PC-3 (cell line): ENCODE data around the gene LCE6A. TPM values are rescaled to one million over a fixed set of nuclear protein-coding genes. Genes with fewer than 3 reads are reported as not detected.
A peak's percentile ranks its signal among the peaks of the same experiment; 100 is the strongest.

ENCODE experiments used
- ATAC-seq: fragments of 200-7000 bp; cut with Tn5 transposase; 2 replicates; pipeline ENCODE4 v1.9.1; 2020; ENCODE audit warnings: mild to moderate bottlenecking, moderate library complexity
- BruUV-seq: library from RNA; stranded (reverse); fragments of 400-500 nt; replicated peaks from 2 replicates; lab custom pipeline; 2021; lab: Mats Ljungman, UMichigan
- CTCF ChIA-PET: fragments of 300-600 bp; sonication (Branson Sonifier 250); formaldehyde crosslinking; loops from one replicate; lab custom pipeline; 2022; ENCODE audit warnings: antibody characterized with exemption; lab: Charles Lee
- POLR2A ChIA-PET: fragments of 300-600 bp; sonication (Branson Sonifier 250); formaldehyde crosslinking; loops from one replicate; lab custom pipeline; 2022; ENCODE audit warnings: antibody characterized with exemption; ENCODE audit not compliant: unreplicated experiment; lab: Charles Lee
- DNase-seq: peaks from one replicate; pipeline ENCODE4 v3.0.0-alpha.2; 2015
- H2AFZ ChIP-seq: fragments of 300-600 bp; sonication (generic); 2 replicates; pipeline ENCODE4 v1.6.0; 2016; ENCODE audit warnings: antibody characterized with exemption, low read length
- H3F3A ChIP-seq: fragments of 300-600 bp; sonication (generic); one replicate; pipeline ENCODE4 v1.6.0; 2017; ENCODE audit warnings: antibody characterized with exemption, low read length, control low read depth, mild to moderate bottlenecking; ENCODE audit not compliant: unreplicated experiment
- H3K27ac ChIP-seq: fragments of 300-600 bp; sonication (generic); 2 replicates; pipeline ENCODE4 v1.5.1; 2016; ENCODE audit warnings: mild to moderate bottlenecking, low read length
- H3K27me3 ChIP-seq: fragments of 300-600 bp; sonication (generic); 2 replicates; pipeline ENCODE4 v1.6.1; 2016; ENCODE audit warnings: low read length, mixed read lengths
- H3K36me3 ChIP-seq: fragments of 300-600 bp; sonication (generic); 2 replicates; pipeline ENCODE4 v1.6.1; 2016; ENCODE audit warnings: low read depth, mixed run types, low read length, mixed read lengths
- H3K4me1 ChIP-seq: fragments of 300-600 bp; sonication (generic); 2 replicates; pipeline ENCODE4 v1.5.1; 2016; ENCODE audit warnings: low read length; ENCODE audit not compliant: insufficient read depth
- H3K4me2 ChIP-seq: fragments of 300-600 bp; sonication (generic); 2 replicates; pipeline ENCODE4 v1.6.0; 2016; ENCODE audit warnings: low read length
- H3K4me3 ChIP-seq: fragments of 300-600 bp; sonication (generic); 2 replicates; pipeline ENCODE4 v1.5.1; 2016; ENCODE audit warnings: mild to moderate bottlenecking, low read length, mixed read lengths
- H3K79me2 ChIP-seq: fragments of 300-600 bp; sonication (generic); 2 replicates; pipeline ENCODE4 v1.6.1; 2017; ENCODE audit warnings: low read length, mixed read lengths
- H3K9ac ChIP-seq: fragments of 300-600 bp; sonication (generic); 2 replicates; pipeline ENCODE4 v1.6.0; 2016; ENCODE audit warnings: mild to moderate bottlenecking, low read length
- H3K9me2 ChIP-seq: fragments of 300-600 bp; sonication (generic); replicated peaks from 2 replicates; pipeline ENCODE4 v1.6.1; 2016; ENCODE audit warnings: mixed run types, low read length, mixed read lengths
- H3K9me3 ChIP-seq: fragments of 300-600 bp; sonication (generic); 2 replicates; pipeline ENCODE4 v1.6.1; 2016; ENCODE audit warnings: low read length, mixed read lengths
- H4K20me1 ChIP-seq: fragments of 300-600 bp; sonication (generic); 2 replicates; pipeline ENCODE4 v1.6.1; 2016; ENCODE audit warnings: low read length, mixed read lengths
- CTCF ChIP-seq: fragments of 300-600 bp; sonication (generic); conservative IDR thresholded peaks from 2 replicates; pipeline ENCODE4 v1.5.1; 2017; ENCODE audit warnings: antibody characterized with exemption, low read depth, mild to moderate bottlenecking, low read length
- EZH2 ChIP-seq: fragments of 300-600 bp; sonication (generic); IDR thresholded peaks from one replicate; pipeline ENCODE4 v1.6.1; 2017; ENCODE audit warnings: antibody characterized with exemption, mild to moderate bottlenecking, low read length; ENCODE audit not compliant: unreplicated experiment
- EZH2phosphoT487 ChIP-seq: fragments of 300-600 bp; sonication (generic); IDR thresholded peaks from 2 replicates; pipeline ENCODE4 v1.6.1; 2018; ENCODE audit warnings: mild to moderate bottlenecking, antibody characterized with exemption, low read length, borderline replicate concordance
- intact Hi-C: fragments of 100-400 bp; cut with micrococcal nuclease; formaldehyde crosslinking; loops from 2 replicates; pipeline ENCODE4 v1.9.0; 2023
- total RNA-seq: library from RNA; depleted of rRNA; stranded (reverse); fragments of >200 nt; gene quantifications from 2 replicates; pipeline ENCODE4 v1.2.3, GENCODE V29; 2014

LCE6A gene
- total RNA-seq, 1 experiment from 2014 or later = not detected

- Histone ChIP-seq H3K4me1 (no peaks in the 10 kb centered on the region), H3K36me3 (no peaks in the 10 kb centered on the region), H3K4me3 (no peak within 1 kb of the TSS), H3K27ac (no peak within 1 kb of the TSS), H3K4me2 (no peak within 1 kb of the TSS), H3K27me3 (peaks cover 36% of the 10 kb centered on the region), H3K9ac (no peak within 1 kb of the TSS), H3K79me2 (no peaks in the 10 kb centered on the region), H3K9me2 (no peaks in the 10 kb centered on the region), H4K20me1 (no peaks in the 10 kb centered on the region), H3K9me3 (no peaks in the 10 kb centered on the region), H3F3A (no peaks in the 10 kb centered on the region), H2AFZ (no peak within 1 kb of the TSS)
- intact Hi-C loops = no loop called here
- BruUV-seq = no TSS peak
- ChIA-PET CTCF (no interaction called here), POLR2A (interaction anchor here (0.7 kb wide), 1 partner anchor 154 kb away, joined by 4 read pairs; no protein-coding TSS in a partner anchor)
- no peak for ATAC-seq
- TF ChIP-seq CTCF (no peak), EZH2phosphoT487 (no peak), EZH2 (no peak)
- no peak for DNase-seq
These were observed 31.0 kb upstream of the LCE6A start, which contains the start of gene LCE1B for GRCh38 chr1:152811671-152812070. TSS of gene LCE1B (plus strand) at chr1:152811971. CDS start at chr1:152812447, 476 bp downstream.

- DNase-seq = peak; percentile 29
- CTCF ChIA-PET = no interaction called here
- Histone ChIP-seq H3K27ac (no peak overlapping the region), H3F3A (no peaks in the 10 kb centered on the region), H3K4me2 (no peak overlapping the region), H4K20me1 (no peaks in the 10 kb centered on the region), H3K79me2 (no peaks in the 10 kb centered on the region), H3K27me3 (peaks cover 21% of the 10 kb centered on the region), H3K9me3 (no peaks in the 10 kb centered on the region), H3K9ac (no peak overlapping the region), H2AFZ (no peak overlapping the region), H3K9me2 (no peaks in the 10 kb centered on the region), H3K4me1 (no peaks in the 10 kb centered on the region), H3K4me3 (no peak overlapping the region), H3K36me3 (no peaks in the 10 kb centered on the region)
- no TSS peak for BruUV-seq
- intact Hi-C loops = no loop called here
- TF ChIP-seq EZH2 = no peak
- no peak for TF ChIP-seq CTCF
- no peak for TF ChIP-seq EZH2phosphoT487
- POLR2A ChIA-PET = no interaction called here
- no peak for ATAC-seq
These were observed 25.3 kb upstream of the LCE6A start for GRCh38 chr1:152817309-152817708.

GRCh38 chr1:152823294-152823693, 19.4 kb upstream of the LCE6A start:
- Histone ChIP-seq H3K9me3 (no peaks in the 10 kb centered on the region), H4K20me1 (no peaks in the 10 kb centered on the region), H3K27me3 (peaks cover 54% of the 10 kb centered on the region), H3K27ac (no peak overlapping the region), H3K4me3 (no peak overlapping the region), H2AFZ (no peak overlapping the region), H3K36me3 (no peaks in the 10 kb centered on the region), H3K9ac (no peak overlapping the region), H3K4me2 (no peak overlapping the region), H3F3A (no peaks in the 10 kb centered on the region), H3K79me2 (no peaks in the 10 kb centered on the region), H3K9me2 (no peaks in the 10 kb centered on the region), H3K4me1 (no peaks in the 10 kb centered on the region)
- ATAC-seq (no peak), DNase-seq (no peak)
- TF ChIP-seq EZH2 = no peak
- no peak for TF ChIP-seq EZH2phosphoT487
- TF ChIP-seq CTCF = no peak
- ChIA-PET POLR2A (no interaction called here), CTCF (no interaction called here)
- no TSS peak for BruUV-seq
- intact Hi-C loops = no loop called here
